ENCODE measurements around the gene CFAP20DC. TPM values are rescaled to one million over a fixed set of nuclear protein-coding genes. Genes with fewer than 3 reads are reported as not detected.

The CFAP20DC gene
- total and polyA plus RNA-seq, 2 donors (not counting 1 experiment from before 2014, with no cell fraction given), result 1.9 to 3.8 TPM

DNA sequence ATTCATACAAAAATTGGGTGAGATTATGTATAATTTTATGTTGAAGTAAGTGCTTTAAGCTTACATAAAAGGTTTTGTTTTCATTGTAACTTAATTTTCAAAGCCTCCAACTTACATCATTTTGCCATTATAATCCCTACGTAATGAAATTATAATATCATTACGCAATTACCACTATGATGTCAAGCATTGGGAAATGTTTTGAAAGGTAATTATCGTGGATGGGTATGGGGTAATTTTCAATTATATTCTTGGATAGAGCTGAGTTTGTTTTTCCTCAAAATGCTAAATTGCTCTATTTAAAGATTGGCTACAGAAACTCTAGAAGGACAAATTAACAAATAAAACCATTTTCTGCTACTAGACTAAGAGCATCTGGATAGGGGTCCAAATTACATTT, 303.1 kb downstream of the CFAP20DC start:
- Histone ChIP-seq H4K20me1 (ENCODE audit: control insufficient read depth, extremely low read depth, insufficient read depth, low read length) (no peaks in the 10 kb centered on the region), H3K9me3 (ENCODE audit: control insufficient read depth, insufficient read depth, low read depth, low read length) (no peaks in the 10 kb centered on the region), H3K79me2 (ENCODE audit: control insufficient read depth, insufficient read depth, low read length) (no peaks in the 10 kb centered on the region), H3K27ac (ENCODE audit: insufficient read depth, low read length) (no peak overlapping the region), H3K9ac (ENCODE audit: insufficient read depth, low read length) (no peak overlapping the region), H3K4me3 (replicated peaks in 1 of 4; ENCODE audit: control extremely low read depth in 1 of 4, insufficient read depth in 1 of 4, low read depth in 3 of 4, low read length in 4 of 4) (no peak overlapping the region), H3K36me3 (ENCODE audit: control insufficient read depth, insufficient read depth, low read length) (no peaks in the 10 kb centered on the region), H2AFZ (ENCODE audit: low read length) (no peak overlapping the region), H3K27me3 (ENCODE audit: control insufficient read depth, insufficient read depth, low read length) (no peaks in the 10 kb centered on the region), H3K4me1 (ENCODE audit: control insufficient read depth, extremely low read depth, insufficient read depth, low read length) (no peaks in the 10 kb centered on the region), H3K4me2 (ENCODE audit: extremely low read depth, insufficient read depth, low read length) (no peak overlapping the region)
- no peak for DNase-seq (ENCODE audit: low read depth in 2 of 2)
- TF ChIP-seq EZH2 (IDR thresholded peaks at IDR 0.05; ENCODE audit: low read length, missing control alignments), result no peak

DNA sequence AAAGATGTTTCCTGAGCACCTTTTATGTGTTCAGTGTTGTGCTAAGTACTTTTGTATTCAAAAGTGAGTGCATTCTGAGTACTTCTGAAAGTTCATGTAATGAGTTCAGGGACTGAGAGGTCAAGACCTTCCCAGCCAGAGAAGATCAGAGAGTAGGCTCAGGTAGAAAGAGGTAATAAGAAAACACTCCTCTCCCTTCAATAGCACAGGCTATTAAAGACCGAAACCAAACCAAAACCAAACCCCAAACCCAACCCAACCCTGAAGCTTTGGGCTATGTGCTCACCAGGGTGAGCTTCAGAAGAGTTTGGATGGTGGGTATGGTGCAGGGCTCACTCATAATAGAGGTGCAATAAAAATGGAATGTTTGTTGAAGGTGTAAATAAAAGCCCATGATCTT, 306.5 kb downstream of the CFAP20DC start:
- Histone ChIP-seq H3K9ac (ENCODE audit: insufficient read depth, low read length) (no peak overlapping the region), H3K27ac (ENCODE audit: insufficient read depth, low read length) (no peak overlapping the region), H3K4me2 (ENCODE audit: extremely low read depth, insufficient read depth, low read length) (no peak overlapping the region), H3K4me3 (replicated peaks in 1 of 4; ENCODE audit: control extremely low read depth in 1 of 4, insufficient read depth in 1 of 4, low read depth in 3 of 4, low read length in 4 of 4) (no peak overlapping the region), H3K79me2 (ENCODE audit: control insufficient read depth, insufficient read depth, low read length) (no peaks in the 10 kb centered on the region), H4K20me1 (ENCODE audit: control insufficient read depth, extremely low read depth, insufficient read depth, low read length) (no peaks in the 10 kb centered on the region), H3K9me3 (ENCODE audit: control insufficient read depth, insufficient read depth, low read depth, low read length) (no peaks in the 10 kb centered on the region), H2AFZ (ENCODE audit: low read length) (no peak overlapping the region), H3K36me3 (ENCODE audit: control insufficient read depth, insufficient read depth, low read length) (no peaks in the 10 kb centered on the region), H3K4me1 (ENCODE audit: control insufficient read depth, extremely low read depth, insufficient read depth, low read length) (no peaks in the 10 kb centered on the region), H3K27me3 (ENCODE audit: control insufficient read depth, insufficient read depth, low read length) (no peaks in the 10 kb centered on the region)
- no peak for DNase-seq (ENCODE audit: low read depth in 2 of 2)
- TF ChIP-seq EZH2 (IDR thresholded peaks at IDR 0.05; ENCODE audit: low read length, missing control alignments), result no peak
- TF ChIP-seq, protein P1, sequence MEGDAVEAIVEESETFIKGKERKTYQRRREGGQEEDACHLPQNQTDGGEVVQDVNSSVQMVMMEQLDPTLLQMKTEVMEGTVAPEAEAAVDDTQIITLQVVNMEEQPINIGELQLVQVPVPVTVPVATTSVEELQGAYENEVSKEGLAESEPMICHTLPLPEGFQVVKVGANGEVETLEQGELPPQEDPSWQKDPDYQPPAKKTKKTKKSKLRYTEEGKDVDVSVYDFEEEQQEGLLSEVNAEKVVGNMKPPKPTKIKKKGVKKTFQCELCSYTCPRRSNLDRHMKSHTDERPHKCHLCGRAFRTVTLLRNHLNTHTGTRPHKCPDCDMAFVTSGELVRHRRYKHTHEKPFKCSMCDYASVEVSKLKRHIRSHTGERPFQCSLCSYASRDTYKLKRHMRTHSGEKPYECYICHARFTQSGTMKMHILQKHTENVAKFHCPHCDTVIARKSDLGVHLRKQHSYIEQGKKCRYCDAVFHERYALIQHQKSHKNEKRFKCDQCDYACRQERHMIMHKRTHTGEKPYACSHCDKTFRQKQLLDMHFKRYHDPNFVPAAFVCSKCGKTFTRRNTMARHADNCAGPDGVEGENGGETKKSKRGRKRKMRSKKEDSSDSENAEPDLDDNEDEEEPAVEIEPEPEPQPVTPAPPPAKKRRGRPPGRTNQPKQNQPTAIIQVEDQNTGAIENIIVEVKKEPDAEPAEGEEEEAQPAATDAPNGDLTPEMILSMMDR (conservative IDR thresholded peaks at IDR 0.05 in 1 of 2, IDR thresholded peaks at IDR 0.05 in 1 of 2; ENCODE audit: low read depth in 1 of 2, low read length in 2 of 2), result no peak

DNA sequence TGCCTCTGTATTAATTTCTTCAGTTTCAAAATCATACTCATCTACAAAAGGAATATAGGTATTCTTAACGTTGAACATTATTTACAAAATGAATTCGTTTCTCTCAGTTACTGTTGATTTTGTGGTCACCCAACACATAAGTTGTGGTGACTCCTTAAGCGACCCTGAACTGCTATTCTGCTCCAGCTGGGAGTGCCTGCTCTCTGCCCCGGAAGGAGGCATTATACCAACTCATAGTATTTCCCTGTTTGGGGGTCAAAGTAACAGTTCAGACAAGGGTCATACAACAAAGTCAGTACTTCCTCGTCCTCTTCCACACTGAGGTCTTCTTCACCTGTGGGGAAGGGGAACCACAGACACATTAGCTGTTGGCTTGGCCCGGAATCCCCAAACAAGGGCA, 307.6 kb downstream of the CFAP20DC start:
- Histone ChIP-seq H3K79me2 (ENCODE audit: control insufficient read depth, insufficient read depth, low read length) (no peaks in the 10 kb centered on the region), H3K4me3 (replicated peaks in 1 of 4; ENCODE audit: control extremely low read depth in 1 of 4, insufficient read depth in 1 of 4, low read depth in 3 of 4, low read length in 4 of 4) (no peak overlapping the region), H3K27me3 (ENCODE audit: control insufficient read depth, insufficient read depth, low read length) (no peaks in the 10 kb centered on the region), H3K36me3 (ENCODE audit: control insufficient read depth, insufficient read depth, low read length) (no peaks in the 10 kb centered on the region), H4K20me1 (ENCODE audit: control insufficient read depth, extremely low read depth, insufficient read depth, low read length) (no peaks in the 10 kb centered on the region), H3K9me3 (ENCODE audit: control insufficient read depth, insufficient read depth, low read depth, low read length) (no peaks in the 10 kb centered on the region), H2AFZ (ENCODE audit: low read length) (no peak overlapping the region), H3K4me1 (ENCODE audit: control insufficient read depth, extremely low read depth, insufficient read depth, low read length) (no peaks in the 10 kb centered on the region), H3K27ac (ENCODE audit: insufficient read depth, low read length) (no peak overlapping the region), H3K9ac (ENCODE audit: insufficient read depth, low read length) (no peak overlapping the region), H3K4me2 (ENCODE audit: extremely low read depth, insufficient read depth, low read length) (no peak overlapping the region)
- TF ChIP-seq, protein P1 (conservative IDR thresholded peaks at IDR 0.05 in 1 of 2, IDR thresholded peaks at IDR 0.05 in 1 of 2; ENCODE audit: low read depth in 1 of 2, low read length in 2 of 2), result no peak
- TF ChIP-seq EZH2 (IDR thresholded peaks at IDR 0.05; ENCODE audit: low read length, missing control alignments), result no peak
- no peak for DNase-seq (ENCODE audit: low read depth in 2 of 2)
